GM19023 (cell line): ENCODE measurements around the gene P2RY12.

Experiments
- ATAC-seq: cut with Tn5 transposase; IDR thresholded peaks from one replicate; pipeline ENCODE4 v1.9.1; 2021; ENCODE audit warnings: mild to moderate bottlenecking, moderate library complexity; ENCODE audit not compliant: unreplicated experiment

Gene P2RY12

GRCh38 chr3:151384741-151385174 is at the start of gene P2RY12:
Gene P2RY12 (minus strand): TSS chr3:151384753. CDS start chr3:151338845, 45,908 bp downstream.
- peak; percentile 38 for ATAC-seq

- no peak for ATAC-seq
These were observed 48.2 kb upstream of the P2RY12 start for GRCh38 chr3:151432616-151433372.

- ATAC-seq: no peak
These were observed 47.4 kb upstream of the P2RY12 start for GRCh38 chr3:151431940-151432339.

GRCh38 chr3:151430821-151431484 is 46.4 kb upstream of the P2RY12 start:
- ATAC-seq: no peak

GRCh38 chr3:151428386-151428785 is 43.8 kb upstream of the P2RY12 start:
- ATAC-seq: no peak

- ATAC-seq: peak; percentile 48
These were observed 41.7 kb upstream of the P2RY12 start for GRCh38 chr3:151426341-151426657.

- ATAC-seq: peak; percentile 29
These were observed 41.2 kb upstream of the P2RY12 start for GRCh38 chr3:151425627-151426340.

GRCh38 chr3:151423091-151423490 is 38.5 kb upstream of the P2RY12 start:
- ATAC-seq: no peak

GRCh38 chr3:151421938-151422337 is 37.4 kb upstream of the P2RY12 start:
- ATAC-seq: no peak

- ATAC-seq: no peak
These were observed 35.3 kb upstream of the P2RY12 start for GRCh38 chr3:151419806-151420205.

GRCh38 chr3:151415289-151415688 is 30.7 kb upstream of the P2RY12 start:
- ATAC-seq: no peak

GRCh38 chr3:151412989-151413388 is 28.4 kb upstream of the P2RY12 start:
- no peak for ATAC-seq

GRCh38 chr3:151410891-151411559 is 26.5 kb upstream of the P2RY12 start:
- ATAC-seq: no peak

GRCh38 chr3:151407928-151408327 is 23.4 kb upstream of the P2RY12 start:
- no peak for ATAC-seq

- no peak for ATAC-seq
These were observed 19.8 kb upstream of the P2RY12 start for GRCh38 chr3:151404316-151404715.

GRCh38 chr3:151403246-151403645 is 18.7 kb upstream of the P2RY12 start:
- no peak for ATAC-seq

GRCh38 chr3:151402349-151402748 is 17.8 kb upstream of the P2RY12 start:
- no peak for ATAC-seq

- ATAC-seq: no peak
These were observed 15.8 kb upstream of the P2RY12 start for GRCh38 chr3:151400341-151400740.

GRCh38 chr3:151398895-151399294 is 14.3 kb upstream of the P2RY12 start:
- no peak for ATAC-seq

GRCh38 chr3:151395806-151396205 is 11.3 kb upstream of the P2RY12 start:
- no peak for ATAC-seq

- ATAC-seq: no peak
These were observed 10.1 kb upstream of the P2RY12 start for GRCh38 chr3:151394611-151395010.
